Naive thymus-derived CD4-positive, alpha-beta T cell (primary cell): Measurements from ENCODE around the gene COL6A5. TPM values are rescaled to one million over a fixed set of nuclear protein-coding genes. Genes with fewer than 3 reads are reported as not detected.

ENCODE experiments used
- ATAC-seq: fragments of 150-1000 bp; cut with Tn5 transposase; 2 replicates; pipeline ENCODE4 v1.10.0; 2021; ENCODE audit warnings: mild to moderate bottlenecking, moderate library complexity
- CTCF ChIA-PET: fragments of 350-600 bp; sonication (Branson Sonifier 250); formaldehyde crosslinking; loops from one replicate; lab custom pipeline; 2021; ENCODE audit warnings: antibody characterized with exemption; lab: Charles Lee
- POLR2A ChIA-PET: fragments of 350-600 bp; sonication (Branson Sonifier 250); formaldehyde crosslinking; loops from one replicate; lab custom pipeline; 2021; ENCODE audit warnings: antibody characterized with exemption, inconsistent platforms; lab: Charles Lee
- DNase-seq, 9 donors: peaks; one replicate each; pipeline versions ENCODE4 v3.0.0 to v3.0.0-alpha.2; 2020 to 2022; ENCODE audit warnings: mixed read lengths in 1 of 9
- H3K27ac ChIP-seq: one replicate; pipeline ENCODE4 v1.7.0; 2013; ENCODE audit warnings: mild to moderate bottlenecking, low read depth, low read length, moderate library complexity
- H3K27me3 ChIP-seq, 2 donors: one replicate each; pipeline ENCODE4 v1.7.0; 2013; ENCODE audit warnings: low read length in 2 of 2, mild to moderate bottlenecking in 2 of 2, moderate library complexity in 2 of 2; ENCODE audit not compliant: control insufficient read depth in 2 of 2, insufficient read depth in 2 of 2
- H3K36me3 ChIP-seq, 3 experiments: 1 replicate in 2 of 3; 2 replicates in 1 of 3; pipeline ENCODE4 v1.7.0; 2013; ENCODE audit warnings: low read length in 3 of 3, mild to moderate bottlenecking in 3 of 3, moderate library complexity in 1 of 3; ENCODE audit not compliant: insufficient read depth in 3 of 3, control insufficient read depth in 2 of 3
- H3K4me1 ChIP-seq, 2 donors: one replicate each; pipeline ENCODE4 v1.7.0; 2013; ENCODE audit warnings: low read length in 2 of 2, mild to moderate bottlenecking in 2 of 2, moderate library complexity in 1 of 2; ENCODE audit not compliant: control insufficient read depth in 2 of 2, insufficient read depth in 2 of 2
- H3K4me3 ChIP-seq: 2 replicates; pipeline ENCODE4 v1.7.0; 2013; ENCODE audit warnings: mild to moderate bottlenecking, low read length
- H3K9me3 ChIP-seq, 3 experiments: 1 replicate in 2 of 3; 2 replicates in 1 of 3; pipeline ENCODE4 v1.7.0; 2013; ENCODE audit warnings: low read length in 3 of 3; ENCODE audit not compliant: control insufficient read depth in 2 of 3
- H3K27ac Mint-ChIP-seq, 9 donors: one replicate each; pipeline ENCODE4 v1.8.0; 2020 to 2022; ENCODE audit warnings: mixed read lengths in 9 of 9, mild to moderate bottlenecking in 8 of 9, moderate library complexity in 5 of 9, inconsistent platforms in 2 of 9
- H3K27me3 Mint-ChIP-seq, 5 donors: one replicate each; pipeline ENCODE4 v1.8.0; 2021 to 2022; ENCODE audit warnings: mixed read lengths in 5 of 5, mild to moderate bottlenecking in 1 of 5
- H3K36me3 Mint-ChIP-seq, 5 donors: one replicate each; pipeline ENCODE4 v1.8.0; 2020 to 2022; ENCODE audit warnings: mixed read lengths in 5 of 5, mild to moderate bottlenecking in 3 of 5, inconsistent platforms in 1 of 5
- H3K4me1 Mint-ChIP-seq, 7 donors: one replicate each; pipeline ENCODE4 v1.8.0; 2020 to 2022; ENCODE audit warnings: mixed read lengths in 7 of 7, mild to moderate bottlenecking in 3 of 7, inconsistent platforms in 1 of 7
- H3K4me3 Mint-ChIP-seq, 10 donors: one replicate each; pipeline ENCODE4 v1.8.0; 2020 to 2022; ENCODE audit warnings: mild to moderate bottlenecking in 10 of 10, mixed read lengths in 10 of 10, moderate library complexity in 6 of 10, inconsistent platforms in 2 of 10
- H3K9me3 Mint-ChIP-seq, 11 donors: one replicate each; pipeline ENCODE4 v1.8.0; 2020 to 2022; ENCODE audit warnings: mixed read lengths in 11 of 11, mild to moderate bottlenecking in 4 of 11, inconsistent platforms in 1 of 11, moderate library complexity in 1 of 11
- intact Hi-C, 2 donors: fragments of 100-400 bp; cut with micrococcal nuclease; formaldehyde crosslinking; loops; one replicate each; pipeline ENCODE4 v1.15.1; 2023
- polyA plus RNA-seq, 2 donors: library from polyadenylated mRNA; unstranded; fragments of 300-500 nt; fragmentation: Illumina TruSeq; gene quantifications; one replicate each; pipeline ENCODE4 v1.2.3, GENCODE V29; 2021
- total RNA-seq, 6 experiments: library from RNA in 5 of 6; stranded (reverse) in 5 of 6; gene quantifications; 1 replicate in 5 of 6; 2 replicates in 1 of 6; pipeline ENCODE4 v1.2.3 and lab custom pipeline; 2021 to 2026

COL6A5 gene
- total and polyA plus RNA-seq, 7 experiments from 2014 or later = 0.05 TPM; not detected in 6

DNA sequence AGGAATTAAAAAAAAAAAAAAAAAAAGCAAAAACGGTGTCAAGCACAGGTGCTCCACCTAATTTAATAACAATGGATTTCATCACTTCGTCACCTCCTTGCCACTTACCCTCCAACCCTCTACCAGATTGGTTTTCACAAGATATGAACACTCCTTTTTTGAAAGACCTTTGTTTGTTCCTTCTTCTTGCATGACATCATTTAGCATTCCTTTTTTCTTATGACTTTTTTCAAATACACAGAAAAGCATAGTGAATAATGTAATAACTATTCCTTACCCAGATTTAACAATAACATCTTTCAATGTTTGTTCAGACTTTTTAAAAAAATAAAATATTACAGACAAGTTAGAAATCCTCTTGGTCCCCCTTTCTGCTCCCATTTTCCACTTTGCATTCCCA is 187.8 kb downstream of the COL6A5 start:
- no peak overlapping the region for H3K4me3 Mint-ChIP-seq

More for the DNA sequence above, 187.8 kb downstream of the COL6A5 start:
- no peaks in the 10 kb centered on the region for H3K36me3 ChIP-seq
- peaks cover 0 to 2% (median 0%) of the 10 kb centered on the region in 11 donors for H3K9me3 Mint-ChIP-seq
- H3K4me1 ChIP-seq = peaks cover 0 to 9% of the 10 kb centered on the region in 2 donors
- ATAC-seq = no peak
- peaks cover 6 to 11% (median 9%) of the 10 kb centered on the region in 5 donors for H3K27me3 Mint-ChIP-seq
- peaks cover 7 to 20% (median 15%) of the 10 kb centered on the region in 7 donors for H3K4me1 Mint-ChIP-seq
- H3K4me3 ChIP-seq = no peak overlapping the region
- no peaks in the 10 kb centered on the region for H3K36me3 Mint-ChIP-seq
- H3K27me3 ChIP-seq = no peaks in the 10 kb centered on the region
- ChIA-PET CTCF (interaction anchor here (0.6 kb wide), 1 partner anchor 107 kb away, joined by 4 read pairs; no protein-coding TSS in a partner anchor), POLR2A (no interaction called here)
- no peak overlapping the region for H3K27ac ChIP-seq
- no peaks in the 10 kb centered on the region for H3K9me3 ChIP-seq
- DNase-seq = no peak
- H3K27ac Mint-ChIP-seq = no peak overlapping the region
- intact Hi-C loops = no loop called here

Other genes starting within 250 kb of the COL6A5 start
- under 1 TPM in 1 of 5 experiments, not detected in 4; 0.05 TPM for gene COL6A6, start 171.5 kb downstream of the COL6A5 start, total RNA-seq
- gene COL6A6, start 171.5 kb downstream of the COL6A5 start, polyA plus RNA-seq = not detected